ENCODE measurements around the gene RASL11A. TPM values are rescaled to one million over a fixed set of nuclear protein-coding genes. Genes with fewer than 3 reads are reported as not detected.
A peak's percentile ranks its signal among the peaks of the same experiment; 100 is the strongest.

The RASL11A gene
- total and polyA plus RNA-seq, 2 of the 13 experiments (the other 11 are each of a cell fraction or from before 2014, with no cell fraction given) = 3.0 to 4.1 TPM

- TF ChIP-seq ATF2 (CRISPR knock-in tag; IDR thresholded peaks at IDR 0.05) (no peak), TP53 (CRISPR knock-in tag; conservative IDR thresholded peaks at IDR 0.05) (no peak), KMT2B (CRISPR knock-in tag; IDR thresholded peaks at IDR 0.05) (peak; percentile 45; the same call in 1 of the 2 replicates), ZNF138 (CRISPR knock-in tag; IDR thresholded peaks at IDR 0.05; ENCODE audit: low read depth) (no peak), RARA (CRISPR knock-in tag; IDR thresholded peaks at IDR 0.05) (0 out of 2 replicates have a peak, but pooled peaks have one; percentile 9), RAD21 (CRISPR knock-in tag; IDR thresholded peaks at IDR 0.05) (peak; percentile 62), JUND (CRISPR knock-in tag; IDR thresholded peaks at IDR 0.05) (no peak), TARDBP (CRISPR knock-in tag; IDR thresholded peaks at IDR 0.05) (no peak; the same call in 1 of the 2 replicates), ZSCAN30 (CRISPR knock-in tag; IDR thresholded peaks at IDR 0.05) (no peak), ZNF703 (CRISPR knock-in tag; IDR thresholded peaks at IDR 0.05; ENCODE audit: borderline replicate concordance) (peak; percentile 91; the same call in 1 of the 2 replicates), ZZZ3 (CRISPR knock-in tag; IDR thresholded peaks at IDR 0.05; ENCODE audit: borderline replicate concordance) (0 out of 2 replicates have a peak, but pooled peaks have one; percentile 38), MEIS1 (CRISPR knock-in tag; IDR thresholded peaks at IDR 0.05; ENCODE audit: borderline replicate concordance) (no peak; the same call in 1 of the 2 replicates), HES4 (CRISPR knock-in tag; IDR thresholded peaks at IDR 0.05; ENCODE audit: borderline replicate concordance) (no peak), ZNF567 (CRISPR knock-in tag; IDR thresholded peaks at IDR 0.05; ENCODE audit: borderline replicate concordance) (peak; percentile 24; the same call in 1 of the 2 replicates), ZNF747 (CRISPR knock-in tag; IDR thresholded peaks at IDR 0.05; ENCODE audit: borderline replicate concordance) (no peak), RELA (CRISPR knock-in tag; IDR thresholded peaks at IDR 0.05) (no peak), ZFP62 (CRISPR knock-in tag; IDR thresholded peaks at IDR 0.05) (no peak), ATF6 (CRISPR knock-in tag; conservative IDR thresholded peaks at IDR 0.05) (no peak), SMC3 (IDR thresholded peaks at IDR 0.05; ENCODE audit: low read length) (no peak), ZFAT (CRISPR knock-in tag; conservative IDR thresholded peaks at IDR 0.05) (0 out of 2 replicates have a peak, but pooled peaks have one; percentile 42), ZSCAN21 (CRISPR knock-in tag; IDR thresholded peaks at IDR 0.05; ENCODE audit: borderline replicate concordance) (no peak; the same call in 1 of the 2 replicates), ELF4 (CRISPR knock-in tag; IDR thresholded peaks at IDR 0.05; ENCODE audit: borderline replicate concordance) (no peak)
- TF ChIP-seq, protein P1, sequence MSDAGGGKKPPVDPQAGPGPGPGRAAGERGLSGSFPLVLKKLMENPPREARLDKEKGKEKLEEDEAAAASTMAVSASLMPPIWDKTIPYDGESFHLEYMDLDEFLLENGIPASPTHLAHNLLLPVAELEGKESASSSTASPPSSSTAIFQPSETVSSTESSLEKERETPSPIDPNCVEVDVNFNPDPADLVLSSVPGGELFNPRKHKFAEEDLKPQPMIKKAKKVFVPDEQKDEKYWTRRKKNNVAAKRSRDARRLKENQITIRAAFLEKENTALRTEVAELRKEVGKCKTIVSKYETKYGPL (CRISPR knock-in tag; IDR thresholded peaks at IDR 0.05) = no peak; the same call in 1 of the 2 replicates
- TF ChIP-seq, protein P2, sequence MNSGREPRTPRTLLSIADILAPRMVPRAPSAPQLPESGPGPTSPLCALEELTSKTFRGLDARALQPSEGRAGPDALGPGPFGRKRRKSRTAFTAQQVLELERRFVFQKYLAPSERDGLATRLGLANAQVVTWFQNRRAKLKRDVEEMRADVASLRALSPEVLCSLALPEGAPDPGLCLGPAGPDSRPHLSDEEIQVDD (CRISPR knock-in tag; IDR thresholded peaks at IDR 0.05; ENCODE audit: borderline replicate concordance) = no peak
Observed at GRCh38 chr13:27270594-27271520, at the start of gene RASL11A (continued).
